Caco-2 (cell line): Measurements from ENCODE around the gene TNFRSF6B. TPM values are rescaled to one million over a fixed set of nuclear protein-coding genes. Genes with fewer than 3 reads are reported as not detected.

Source experiments
- BruUV-seq: library from RNA; stranded (reverse); fragments of 400-500 nt; replicated peaks from 2 replicates; lab custom pipeline; 2021; lab: Mats Ljungman, UMichigan
- CTCF ChIA-PET: fragments of 300-600 bp; sonication (Branson Sonifier 250); formaldehyde crosslinking; loops from one replicate; lab custom pipeline; 2022; ENCODE audit warnings: antibody characterized with exemption; lab: Charles Lee
- POLR2A ChIA-PET: fragments of 300-600 bp; sonication (Branson Sonifier 250); formaldehyde crosslinking; loops from one replicate; lab custom pipeline; 2022; ENCODE audit warnings: antibody characterized with exemption; lab: Charles Lee
- DNase-seq, 2 experiments: peaks; one replicate each; pipeline versions ENCODE4 v3.0.0 to v3.0.0-alpha.2; 2020 to 2022
- H3K27me3 ChIP-seq: replicated peaks from 2 replicates; pipeline ENCODE4 v1.6.0; 2011; ENCODE audit warnings: low read length; ENCODE audit not compliant: control insufficient read depth, insufficient read depth
- H3K36me3 ChIP-seq: 2 replicates; pipeline ENCODE4 v1.5.1; 2011; ENCODE audit warnings: low read length; ENCODE audit not compliant: control insufficient read depth, insufficient read depth
- H3K4me1 ChIP-seq: fragments of 250-450 bp; sonication (Bioruptor Pico); 2 replicates; pipeline ENCODE4 v1.5.1; 2020; ENCODE audit warnings: mild to moderate bottlenecking
- H3K4me3 ChIP-seq: 2 replicates; pipeline ENCODE4 v1.5.1; 2011; ENCODE audit warnings: low read depth, mild to moderate bottlenecking, control low read depth, low read length
- H3K9me3 ChIP-seq: fragments of 250-450 bp; sonication (Bioruptor Pico); 2 replicates; pipeline ENCODE4 v1.5.1; 2020; ENCODE audit warnings: mild to moderate bottlenecking, moderate library complexity
- H3K27ac Mint-ChIP-seq: one replicate; pipeline ENCODE4 v1.8.0; 2022; ENCODE audit warnings: mixed read lengths; ENCODE audit not compliant: unreplicated experiment
- H3K27me3 Mint-ChIP-seq: one replicate; pipeline ENCODE4 v1.8.0; 2022; ENCODE audit warnings: mixed read lengths; ENCODE audit not compliant: insufficient read depth, unreplicated experiment
- H3K36me3 Mint-ChIP-seq: one replicate; pipeline ENCODE4 v1.8.0; 2022; ENCODE audit warnings: mild to moderate bottlenecking, mixed read lengths; ENCODE audit not compliant: insufficient read depth, unreplicated experiment
- H3K4me1 Mint-ChIP-seq: one replicate; pipeline ENCODE4 v1.8.0; 2022; ENCODE audit warnings: low read depth, mixed read lengths; ENCODE audit not compliant: unreplicated experiment
- H3K4me3 Mint-ChIP-seq: one replicate; pipeline ENCODE4 v1.8.0; 2022; ENCODE audit warnings: mild to moderate bottlenecking, moderate library complexity, mixed read lengths; ENCODE audit not compliant: unreplicated experiment
- H3K9me3 Mint-ChIP-seq: one replicate; pipeline ENCODE4 v1.8.0; 2022; ENCODE audit warnings: mixed read lengths; ENCODE audit not compliant: unreplicated experiment
- intact Hi-C: fragments of 100-400 bp; cut with micrococcal nuclease; formaldehyde crosslinking; loops from one replicate; pipeline ENCODE4 v1.10.0; 2022; ENCODE audit not compliant: unreplicated experiment
- total RNA-seq: library from RNA; stranded (reverse); gene quantifications from 2 replicates; pipeline ENCODE4 v1.2.3, GENCODE V29; 2022
- TF ChIP-seq, protein P1 (sequence below), 2 experiments: fragments of 200-600 bp in 1 of 2; IDR thresholded peaks; 1 replicate in 1 of 2; 2 replicates in 1 of 2; pipeline versions ENCODE4 v1.5.1 to v1.8.0; 2011 to 2022; ENCODE audit warnings: antibody characterized with exemption in 1 of 2, control low read depth in 1 of 2, inconsistent platforms in 1 of 2, low read depth in 1 of 2, low read length in 1 of 2, mild to moderate bottlenecking in 1 of 2, moderate library complexity in 1 of 2; ENCODE audit not compliant: insufficient read depth in 1 of 2, severe bottlenecking in 1 of 2, unreplicated experiment in 1 of 2

The TNFRSF6B gene
- total RNA-seq, 1 experiment from 2014 or later, result not detected

DNA sequence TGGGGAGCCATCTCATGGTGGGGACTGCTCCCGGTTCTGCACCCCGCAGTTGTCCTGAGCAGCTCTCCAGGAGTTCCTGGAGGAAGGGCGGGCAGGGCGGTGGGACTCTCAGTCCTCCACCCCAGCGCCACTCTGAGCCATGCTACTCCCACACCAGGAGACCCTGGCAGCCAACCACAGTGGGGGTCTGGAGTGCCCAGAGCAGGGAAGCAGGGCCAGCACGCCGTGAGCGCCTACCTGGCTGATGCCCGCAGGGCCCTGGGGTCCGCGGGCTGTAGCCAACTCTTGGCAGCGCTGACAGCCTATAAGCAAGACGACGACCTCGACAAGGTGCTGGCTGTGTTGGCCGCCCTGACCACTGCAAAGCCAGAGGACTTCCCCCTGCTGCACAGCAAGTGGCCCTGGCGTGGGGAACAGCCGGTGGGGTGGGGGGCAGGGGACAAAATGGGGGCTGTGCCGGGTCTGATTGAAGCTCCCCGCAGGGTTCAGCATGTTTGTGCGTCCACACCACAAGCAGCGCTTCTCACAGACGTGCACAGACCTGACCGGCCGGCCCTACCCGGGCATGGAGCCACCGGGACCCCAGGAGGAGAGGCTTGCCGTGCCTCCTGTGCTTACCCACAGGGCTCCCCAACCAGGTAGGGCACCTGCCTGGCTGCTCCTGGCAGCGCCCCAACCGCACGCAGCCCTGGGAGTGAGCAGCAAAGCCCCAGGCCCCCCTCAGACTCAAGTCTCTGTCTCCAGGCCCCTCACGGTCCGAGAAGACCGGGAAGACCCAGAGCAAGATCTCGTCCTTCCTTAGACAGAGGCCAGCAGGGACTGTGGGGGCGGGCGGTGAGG is 1.6 kb upstream of the TNFRSF6B start:
- intact Hi-C loops, result loop anchor here (5.0 kb wide), 1 partner anchor 158 kb away; the partner anchor contains the start of gene PTK6
- H3K9me3 Mint-ChIP-seq, result no peaks in the 10 kb centered on the region
- ChIA-PET POLR2A (no interaction called here), CTCF (interaction anchor here (0.7 kb wide), 1 partner anchor 134 kb away, joined by 6 read pairs; no protein-coding TSS in a partner anchor)
- TF ChIP-seq, protein P1, sequence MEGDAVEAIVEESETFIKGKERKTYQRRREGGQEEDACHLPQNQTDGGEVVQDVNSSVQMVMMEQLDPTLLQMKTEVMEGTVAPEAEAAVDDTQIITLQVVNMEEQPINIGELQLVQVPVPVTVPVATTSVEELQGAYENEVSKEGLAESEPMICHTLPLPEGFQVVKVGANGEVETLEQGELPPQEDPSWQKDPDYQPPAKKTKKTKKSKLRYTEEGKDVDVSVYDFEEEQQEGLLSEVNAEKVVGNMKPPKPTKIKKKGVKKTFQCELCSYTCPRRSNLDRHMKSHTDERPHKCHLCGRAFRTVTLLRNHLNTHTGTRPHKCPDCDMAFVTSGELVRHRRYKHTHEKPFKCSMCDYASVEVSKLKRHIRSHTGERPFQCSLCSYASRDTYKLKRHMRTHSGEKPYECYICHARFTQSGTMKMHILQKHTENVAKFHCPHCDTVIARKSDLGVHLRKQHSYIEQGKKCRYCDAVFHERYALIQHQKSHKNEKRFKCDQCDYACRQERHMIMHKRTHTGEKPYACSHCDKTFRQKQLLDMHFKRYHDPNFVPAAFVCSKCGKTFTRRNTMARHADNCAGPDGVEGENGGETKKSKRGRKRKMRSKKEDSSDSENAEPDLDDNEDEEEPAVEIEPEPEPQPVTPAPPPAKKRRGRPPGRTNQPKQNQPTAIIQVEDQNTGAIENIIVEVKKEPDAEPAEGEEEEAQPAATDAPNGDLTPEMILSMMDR (IDR thresholded peaks at IDR 0.05; ENCODE audit: insufficient read depth in 1 of 2, low read depth in 1 of 2, low read length in 1 of 2, severe bottlenecking in 1 of 2, unreplicated experiment in 1 of 2), result no peak
- H3K4me3 Mint-ChIP-seq, result peak overlapping the region; percentile 40
- peaks cover 93% of the 10 kb centered on the region for H3K36me3 Mint-ChIP-seq
- Histone ChIP-seq H3K4me1 (peaks cover 25% of the 10 kb centered on the region), H3K27me3 (no peaks in the 10 kb centered on the region), H3K4me3 (no peak overlapping the region), H3K36me3 (no peaks in the 10 kb centered on the region; the same call in 1 of the 2 replicates), H3K9me3 (peaks cover 3% of the 10 kb centered on the region; the same call in 1 of the 2 replicates)
- H3K27me3 Mint-ChIP-seq, result peaks cover 2% of the 10 kb centered on the region
- BruUV-seq, result no TSS peak
- peak; percentile 25 to 58 for DNase-seq
- H3K4me1 Mint-ChIP-seq, result peaks cover 11% of the 10 kb centered on the region
- peak overlapping the region; percentile 94 for H3K27ac Mint-ChIP-seq

DNA sequence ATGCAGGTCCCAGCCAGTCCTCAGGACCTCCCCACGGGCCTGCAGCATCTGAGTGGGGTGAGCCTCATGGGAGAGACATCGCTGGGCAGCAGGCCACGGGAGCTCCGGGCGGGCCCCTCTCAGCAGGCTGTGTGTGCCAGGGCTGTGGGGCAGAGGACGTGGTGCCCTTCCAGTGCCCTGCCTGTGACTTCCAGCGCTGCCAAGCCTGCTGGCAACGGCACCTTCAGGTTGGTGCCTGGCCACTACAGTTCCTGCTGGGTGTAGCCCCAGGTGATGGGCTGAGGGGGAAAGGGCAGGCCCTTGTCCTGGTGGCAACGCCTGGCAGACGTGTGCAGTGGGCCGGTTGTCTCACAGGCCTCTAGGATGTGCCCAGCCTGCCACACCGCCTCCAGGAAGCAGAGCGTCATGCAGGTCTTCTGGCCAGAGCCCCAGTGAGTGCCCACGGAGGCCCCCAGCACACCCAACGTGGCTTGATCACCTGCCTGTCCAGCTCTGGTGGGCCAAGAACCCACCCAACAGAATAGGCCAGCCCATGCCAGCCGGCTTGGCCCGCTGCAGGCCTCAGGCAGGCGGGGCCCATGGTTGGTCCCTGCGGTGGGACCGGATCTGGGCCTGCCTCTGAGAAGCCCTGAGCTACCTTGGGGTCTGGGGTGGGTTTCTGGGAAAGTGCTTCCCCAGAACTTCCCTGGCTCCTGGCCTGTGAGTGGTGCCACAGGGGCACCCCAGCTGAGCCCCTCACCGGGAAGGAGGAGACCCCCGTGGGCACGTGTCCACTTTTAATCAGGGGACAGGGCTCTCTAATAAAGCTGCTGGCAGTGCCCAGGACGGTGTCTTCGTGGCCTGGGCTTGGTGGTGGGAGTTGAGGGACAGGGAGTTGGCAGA is 787 bp upstream of the TNFRSF6B start:
- Histone ChIP-seq H3K27me3 (no peaks in the 10 kb centered on the region), H3K36me3 (no peaks in the 10 kb centered on the region; the same call in 1 of the 2 replicates), H3K4me1 (peaks cover 26% of the 10 kb centered on the region), H3K9me3 (peaks cover 3% of the 10 kb centered on the region; the same call in 1 of the 2 replicates), H3K4me3 (no peak overlapping the region)
- peaks cover 97% of the 10 kb centered on the region for H3K36me3 Mint-ChIP-seq
- peaks cover 11% of the 10 kb centered on the region for H3K4me1 Mint-ChIP-seq
- H3K27me3 Mint-ChIP-seq, result peaks cover 2% of the 10 kb centered on the region
- H3K4me3 Mint-ChIP-seq, result peak overlapping the region; percentile 66
- POLR2A ChIA-PET, result interaction anchor here (1.7 kb wide), 1 partner anchor 13 kb away, joined by 7 read pairs; the partner anchor contains the start of genes ARFRP1 and ZGPAT
- peak; percentile 39 to 45 for DNase-seq
- intact Hi-C loops, result no loop called here
- no peaks in the 10 kb centered on the region for H3K9me3 Mint-ChIP-seq
- H3K27ac Mint-ChIP-seq, result peak overlapping the region; percentile 94
- CTCF ChIA-PET, result interaction anchor here (1.0 to 1.4 kb wide), 2 partner anchors 12 to 156 kb away, joined by 3 to 4 read pairs; partner anchors contain the start of genes ARFRP1 and ZGPAT
- BruUV-seq, result no TSS peak
- TF ChIP-seq, protein P1 (IDR thresholded peaks at IDR 0.05; ENCODE audit: insufficient read depth in 1 of 2, low read depth in 1 of 2, low read length in 1 of 2, severe bottlenecking in 1 of 2, unreplicated experiment in 1 of 2), result no peak
